ENCODE measurements around the gene KPNA5. TPM values are rescaled to one million over a fixed set of nuclear protein-coding genes. Genes with fewer than 3 reads are reported as not detected.
"Not testable (repeated sequence)": the region's sequence is repeated elsewhere in the genome, so short reads cannot be mapped to it uniquely, and the experiment has no call there.

The KPNA5 gene
- polyA plus RNA-seq, 1 donor from 2014 or later = 48.5 TPM

GRCh38 chr6:116691154-116691553 is 10.1 kb downstream of the KPNA5 start:
- no peak overlapping the region for H2AFZ ChIP-seq (ENCODE audit: low read depth, low read length)
- no peak overlapping the region for H3K4me3 ChIP-seq (ENCODE audit: low read length)
- H3K9ac ChIP-seq (ENCODE audit: low read length) = no peak overlapping the region
- TF ChIP-seq REST (IDR thresholded peaks at IDR 0.05; ENCODE audit: borderline replicate concordance) = no peak
- TF ChIP-seq RAD21 (conservative IDR thresholded peaks at IDR 0.05) = no peak
- TF ChIP-seq MXI1 (conservative IDR thresholded peaks at IDR 0.05; ENCODE audit: poor library complexity, severe bottlenecking) = no peak
- no peak overlapping the region for H3K27ac ChIP-seq (ENCODE audit: low read length)
- no peak overlapping the region for H3K4me2 ChIP-seq (ENCODE audit: low read length)
- H3K9me2 ChIP-seq (ENCODE audit: insufficient read depth, low read length) = no peaks in the 10 kb centered on the region
- H3F3A ChIP-seq (ENCODE audit: insufficient read depth, low read length, poor library complexity, severe bottlenecking) = no peaks in the 10 kb centered on the region
- no peaks in the 10 kb centered on the region for H3K27me3 ChIP-seq (ENCODE audit: insufficient read depth, low read depth, low read length)
- H4K20me1 ChIP-seq (ENCODE audit: insufficient read depth) = no peaks in the 10 kb centered on the region
- H3K9me3 ChIP-seq (ENCODE audit: low read length) = no peaks in the 10 kb centered on the region
- peaks cover 5% of the 10 kb centered on the region for H3K36me3 ChIP-seq (ENCODE audit: insufficient read depth, low read length)
- H3K79me2 ChIP-seq (replicated peaks; ENCODE audit: insufficient read depth, low read length) = peaks cover 14% of the 10 kb centered on the region

GRCh38 chr6:116692873-116693272 is 11.9 kb downstream of the KPNA5 start:
- not testable (repeated sequence) for H3K79me2 ChIP-seq (replicated peaks; ENCODE audit: insufficient read depth, low read length); H3K9me3 ChIP-seq (ENCODE audit: low read length); H3K27ac ChIP-seq (ENCODE audit: low read length); H3K36me3 ChIP-seq (ENCODE audit: insufficient read depth, low read length); H3K9me2 ChIP-seq (ENCODE audit: insufficient read depth, low read length); H4K20me1 ChIP-seq (ENCODE audit: insufficient read depth); H3K4me2 ChIP-seq (ENCODE audit: low read length); H3F3A ChIP-seq (ENCODE audit: insufficient read depth, low read length, poor library complexity, severe bottlenecking); H3K27me3 ChIP-seq (ENCODE audit: insufficient read depth, low read depth, low read length); H2AFZ ChIP-seq (ENCODE audit: low read depth, low read length); H3K4me3 ChIP-seq (ENCODE audit: low read length); H3K9ac ChIP-seq (ENCODE audit: low read length)

GRCh38 chr6:116693275-116693674 is 12.3 kb downstream of the KPNA5 start:
- not testable (repeated sequence) for H4K20me1 ChIP-seq (ENCODE audit: insufficient read depth); H3K36me3 ChIP-seq (ENCODE audit: insufficient read depth, low read length); H2AFZ ChIP-seq (ENCODE audit: low read depth, low read length); H3K9ac ChIP-seq (ENCODE audit: low read length); H3K27me3 ChIP-seq (ENCODE audit: insufficient read depth, low read depth, low read length); H3K27ac ChIP-seq (ENCODE audit: low read length); H3K9me2 ChIP-seq (ENCODE audit: insufficient read depth, low read length); H3K4me3 ChIP-seq (ENCODE audit: low read length); H3K9me3 ChIP-seq (ENCODE audit: low read length); H3F3A ChIP-seq (ENCODE audit: insufficient read depth, low read length, poor library complexity, severe bottlenecking); H3K4me2 ChIP-seq (ENCODE audit: low read length)
- H3K79me2 ChIP-seq (replicated peaks; ENCODE audit: insufficient read depth, low read length) = peaks cover 12% of the 10 kb centered on the region

- TF ChIP-seq POLR2AphosphoS5 (IDR thresholded peaks at IDR 0.05) (no peak), EZH2 (IDR thresholded peaks at IDR 0.05; ENCODE audit: borderline replicate concordance, insufficient read depth, low read length, poor library complexity, severe bottlenecking) (no peak), REST (IDR thresholded peaks at IDR 0.05; ENCODE audit: borderline replicate concordance) (no peak), TAF1 (IDR thresholded peaks at IDR 0.05; ENCODE audit: low read depth) (no peak), RAD21 (conservative IDR thresholded peaks at IDR 0.05) (no peak), CTCF (IDR thresholded peaks at IDR 0.05; ENCODE audit: poor library complexity, severe bottlenecking) (no peak), SMC3 (conservative IDR thresholded peaks at IDR 0.05; ENCODE audit: poor library complexity) (no peak), EP300 (conservative IDR thresholded peaks at IDR 0.05; ENCODE audit: poor library complexity, severe bottlenecking) (no peak), MXI1 (conservative IDR thresholded peaks at IDR 0.05; ENCODE audit: poor library complexity, severe bottlenecking) (no peak)
- Histone ChIP-seq H4K20me1 (ENCODE audit: insufficient read depth) (no peaks in the 10 kb centered on the region), H3K9ac (ENCODE audit: low read length) (no peak overlapping the region), H3K9me2 (ENCODE audit: insufficient read depth, low read length) (no peaks in the 10 kb centered on the region), H3K4me3 (ENCODE audit: low read length) (no peak overlapping the region), H3F3A (ENCODE audit: insufficient read depth, low read length, poor library complexity, severe bottlenecking) (no peaks in the 10 kb centered on the region), H3K9me3 (ENCODE audit: low read length) (no peaks in the 10 kb centered on the region), H3K79me2 (replicated peaks; ENCODE audit: insufficient read depth, low read length) (peaks cover 4% of the 10 kb centered on the region), H3K36me3 (ENCODE audit: insufficient read depth, low read length) (peaks cover 5% of the 10 kb centered on the region), H2AFZ (ENCODE audit: low read depth, low read length) (no peak overlapping the region), H3K4me2 (ENCODE audit: low read length) (no peak overlapping the region), H3K27ac (ENCODE audit: low read length) (no peak overlapping the region), H3K27me3 (ENCODE audit: insufficient read depth, low read depth, low read length) (no peaks in the 10 kb centered on the region)
Measured at GRCh38 chr6:116695401-116695800, 14.4 kb downstream of the KPNA5 start.

All from neural cell (in vitro differentiated cells).